Head of caudate nucleus (tissue), 42 donors: ENCODE measurements around the gene ST7.

ENCODE experiments used
- DNase-seq, 42 donors: peaks; one replicate each; pipeline versions ENCODE4 v3.0.0 to v3.0.0-alpha.2; 2020 to 2021; ENCODE audit warnings: mixed read lengths in 7 of 42
- intact Hi-C: fragments of 100-400 bp; cut with DNase I; formaldehyde crosslinking; loops from one replicate; pipeline ENCODE4 v1.15.0; 2022

ST7 gene

GRCh38 chr7:117074378-117074777, 121.1 kb downstream of the ST7 start:
- intact Hi-C loops: no loop called here
- no peak for DNase-seq

- intact Hi-C loops: no loop called here
- no peak for DNase-seq
Observed at GRCh38 chr7:117075934-117076333, 122.6 kb downstream of the ST7 start.

GRCh38 chr7:117076426-117076943, 123.2 kb downstream of the ST7 start:
- intact Hi-C loops: no loop called here
- no peak for DNase-seq

GRCh38 chr7:117077658-117078057, 124.4 kb downstream of the ST7 start:
- DNase-seq: no peak
- intact Hi-C loops: no loop called here

GRCh38 chr7:117082647-117083046, 129.3 kb downstream of the ST7 start:
- intact Hi-C loops: no loop called here

GRCh38 chr7:117083648-117084047, 130.3 kb downstream of the ST7 start:
- intact Hi-C loops: no loop called here
- DNase-seq: no peak

More at GRCh38 chr7:117082647-117083046, 129.3 kb downstream of the ST7 start:
- DNase-seq: no peak

- no peak for DNase-seq
- intact Hi-C loops: no loop called here
Observed at GRCh38 chr7:117084286-117084685, 131.0 kb downstream of the ST7 start.

- intact Hi-C loops: no loop called here
- DNase-seq: no peak
Observed at GRCh38 chr7:117085275-117085674, 132.0 kb downstream of the ST7 start.

GRCh38 chr7:117085769-117086463, 132.6 kb downstream of the ST7 start:
- intact Hi-C loops: no loop called here
- no peak for DNase-seq

- intact Hi-C loops: no loop called here
- no peak for DNase-seq
Observed at GRCh38 chr7:117086788-117087187, 133.5 kb downstream of the ST7 start.

- intact Hi-C loops: no loop called here
- DNase-seq: no peak
Observed at GRCh38 chr7:117087639-117088396, 134.5 kb downstream of the ST7 start.

- no peak for DNase-seq
- intact Hi-C loops: no loop called here
Observed at GRCh38 chr7:117088623-117089194, 135.4 kb downstream of the ST7 start.

- no peak for DNase-seq
- intact Hi-C loops: no loop called here
Observed at GRCh38 chr7:117090791-117091190, 137.5 kb downstream of the ST7 start.

- intact Hi-C loops: no loop called here
- DNase-seq: no peak
Observed at GRCh38 chr7:117091721-117092120, 138.4 kb downstream of the ST7 start.

GRCh38 chr7:117092785-117093184, 139.5 kb downstream of the ST7 start:
- intact Hi-C loops: no loop called here
- no peak for DNase-seq

- intact Hi-C loops: no loop called here
- DNase-seq: no peak
Observed at GRCh38 chr7:117094457-117094856, 141.2 kb downstream of the ST7 start.

GRCh38 chr7:117095055-117095454, 141.8 kb downstream of the ST7 start:
- intact Hi-C loops: no loop called here
- no peak for DNase-seq

GRCh38 chr7:117096330-117096729, 143.0 kb downstream of the ST7 start:
- intact Hi-C loops: no loop called here
- DNase-seq: no peak

- intact Hi-C loops: no loop called here
- no peak for DNase-seq
Observed at GRCh38 chr7:117096942-117097341, 143.6 kb downstream of the ST7 start.

GRCh38 chr7:117097860-117098259, 144.6 kb downstream of the ST7 start:
- DNase-seq: no peak
- intact Hi-C loops: no loop called here
